Measurements from ENCODE around the gene UBE2F.
"Not testable (repeated sequence)": the region's sequence is repeated elsewhere in the genome, so short reads cannot be mapped to it uniquely, and the experiment has no call there.

UBE2F gene

GRCh38 chr2:238022594-238023157 lies 55.9 kb downstream of the UBE2F start:
- no peak for DNase-seq

- DNase-seq, result no peak
Observed at GRCh38 chr2:238023608-238024007, 56.8 kb downstream of the UBE2F start.

DNA sequence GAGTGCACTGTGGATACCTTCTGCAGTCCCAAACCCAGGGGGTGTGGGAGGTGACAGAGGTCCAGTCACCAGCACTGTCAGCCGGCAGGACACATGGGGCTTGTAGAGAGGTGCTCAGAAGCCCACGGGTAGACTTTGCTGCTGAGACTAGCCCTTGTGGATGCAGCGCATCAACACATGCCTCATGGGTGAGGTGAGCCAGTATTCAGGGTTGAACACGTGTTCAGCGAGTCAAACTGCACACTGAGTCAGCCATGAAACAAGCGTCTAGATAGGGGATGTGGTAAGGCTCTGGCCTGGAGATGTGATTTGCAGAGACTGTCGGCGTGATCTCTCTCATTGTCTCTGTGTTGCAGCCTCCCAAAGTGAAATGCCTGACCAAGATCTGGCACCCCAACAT lies 58.2 kb downstream of the UBE2F start:
- DNase-seq, result no peak

DNA sequence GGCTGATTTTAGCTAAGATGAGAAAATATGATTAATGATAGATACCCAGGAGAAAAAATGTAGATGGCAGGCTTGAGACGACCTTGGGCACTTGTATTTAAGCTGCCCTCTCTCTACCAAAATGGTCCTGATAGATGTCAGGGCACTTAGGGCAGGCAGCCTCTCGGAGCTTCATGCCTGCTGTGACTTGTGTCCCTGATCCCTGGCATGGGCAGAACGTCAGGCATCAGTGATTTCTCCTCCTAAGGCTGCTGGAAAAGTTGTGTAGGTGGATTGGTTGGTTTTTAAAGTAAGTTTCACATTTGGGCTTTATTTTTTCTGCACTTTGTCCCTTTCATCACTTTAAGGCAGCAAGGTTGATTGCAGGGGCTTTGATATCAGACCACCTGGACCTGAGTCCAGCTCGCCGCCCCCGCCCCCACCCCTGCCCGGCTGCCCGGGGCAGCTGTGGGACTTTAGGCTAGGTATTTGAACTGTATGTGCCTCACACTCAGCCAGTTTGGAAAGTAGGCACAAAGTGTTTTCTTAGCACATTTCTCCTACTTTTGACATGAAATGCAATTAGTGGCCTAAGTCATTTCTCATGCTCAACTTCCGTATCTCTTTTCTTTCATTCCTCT lies 59.0 kb downstream of the UBE2F start:
- DNase-seq, result no peak

- no peak for DNase-seq
Observed at GRCh38 chr2:238027058-238027457, 60.2 kb downstream of the UBE2F start.

DNA sequence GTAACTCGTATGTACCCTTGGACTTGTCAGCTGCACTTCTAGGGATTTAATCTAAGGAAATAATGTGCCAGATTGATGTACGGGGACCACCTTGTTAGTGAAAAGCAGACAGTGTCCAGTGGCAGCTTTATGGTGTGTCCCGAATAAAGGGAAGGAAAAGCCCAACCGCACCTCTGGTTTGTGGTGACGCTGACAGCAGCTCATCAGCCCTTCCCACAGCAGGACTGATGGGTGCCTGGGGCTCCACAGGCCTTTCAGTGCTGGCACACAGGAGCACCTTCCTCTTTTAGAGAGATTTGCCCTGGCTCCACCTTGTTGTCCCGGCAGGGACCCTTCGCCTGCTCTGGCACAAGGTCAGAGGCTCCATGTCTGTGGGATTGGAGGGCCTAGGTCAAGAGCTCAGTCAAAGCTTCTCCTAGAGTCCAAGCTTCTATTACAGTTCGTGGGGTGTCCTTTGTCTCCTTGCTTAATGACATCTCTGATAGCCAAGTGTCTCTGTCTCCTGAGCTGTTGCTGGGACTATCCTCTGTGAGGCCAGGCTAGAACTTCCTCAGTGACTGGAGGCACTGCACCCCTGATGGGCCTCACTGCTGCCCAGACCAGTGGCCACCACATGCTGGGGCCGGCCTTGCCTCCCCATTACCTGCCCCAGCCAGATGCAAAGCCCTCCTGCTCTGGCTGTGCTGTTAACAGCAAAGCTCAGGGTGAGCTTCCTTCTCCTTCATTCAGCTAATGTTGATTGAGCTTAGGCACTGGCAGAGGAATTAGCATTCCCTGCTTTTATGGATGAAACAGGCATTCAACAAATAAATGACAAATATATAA lies 61.0 kb downstream of the UBE2F start:
- DNase-seq, result no peak

GRCh38 chr2:238029853-238030252 lies 63.0 kb downstream of the UBE2F start:
- DNase-seq, result no peak

DNA sequence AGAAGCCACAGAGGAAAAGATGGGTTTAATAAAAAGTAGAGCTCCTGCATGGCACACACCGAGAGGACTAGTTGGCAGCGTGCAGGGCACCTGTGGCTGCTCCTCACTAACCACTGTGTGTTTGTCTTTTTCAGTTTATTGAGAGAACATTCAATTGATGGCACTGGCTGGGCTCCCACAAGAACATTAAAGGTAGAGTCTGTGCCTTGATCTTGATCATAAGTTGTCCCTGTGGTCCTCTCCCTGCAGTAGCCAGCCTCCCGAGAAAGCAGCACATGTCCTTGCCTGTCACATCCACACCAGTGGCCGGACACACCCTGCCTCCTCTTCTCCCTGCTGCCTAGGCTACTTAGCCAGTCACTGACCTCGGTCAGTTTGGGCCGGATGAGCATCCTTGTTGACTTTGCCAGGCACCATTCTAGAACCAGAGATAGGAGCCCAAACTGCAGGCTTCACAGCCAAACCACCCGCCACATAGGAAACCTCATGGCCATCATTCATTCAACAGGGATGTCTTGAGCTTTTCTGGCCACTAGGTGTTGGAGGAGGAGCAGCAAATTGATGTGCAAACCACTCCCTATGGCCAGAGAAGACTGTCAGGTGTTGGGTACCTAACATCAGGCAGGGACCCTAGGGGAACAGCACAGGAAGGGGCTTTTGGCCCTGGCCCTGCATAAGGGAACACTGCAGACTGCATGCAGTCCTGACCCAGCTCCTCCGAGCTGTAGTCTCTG lies 63.8 kb downstream of the UBE2F start:
- no peak for DNase-seq

DNA sequence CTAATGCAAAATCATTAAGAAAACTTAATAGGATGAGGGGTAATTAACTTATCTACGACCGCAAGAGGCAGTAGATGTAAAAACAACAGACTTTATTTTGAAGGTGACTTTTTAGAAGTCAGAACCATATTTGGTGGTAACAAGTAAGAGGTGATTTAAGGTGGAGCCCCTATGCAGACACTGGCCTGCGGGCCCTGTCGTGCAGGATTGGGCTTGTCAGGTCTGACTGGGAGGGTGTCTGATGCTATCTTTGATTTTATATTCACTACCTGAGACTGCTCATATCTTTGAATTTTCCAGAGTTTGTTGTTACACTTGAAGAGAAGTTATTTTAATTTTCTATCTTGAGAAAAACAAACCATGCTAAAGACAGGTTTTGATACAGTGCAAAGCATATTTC lies 64.9 kb downstream of the UBE2F start:
- DNase-seq, result no peak

GRCh38 chr2:238032755-238033337 lies 66.0 kb downstream of the UBE2F start:
- no peak for DNase-seq

DNA sequence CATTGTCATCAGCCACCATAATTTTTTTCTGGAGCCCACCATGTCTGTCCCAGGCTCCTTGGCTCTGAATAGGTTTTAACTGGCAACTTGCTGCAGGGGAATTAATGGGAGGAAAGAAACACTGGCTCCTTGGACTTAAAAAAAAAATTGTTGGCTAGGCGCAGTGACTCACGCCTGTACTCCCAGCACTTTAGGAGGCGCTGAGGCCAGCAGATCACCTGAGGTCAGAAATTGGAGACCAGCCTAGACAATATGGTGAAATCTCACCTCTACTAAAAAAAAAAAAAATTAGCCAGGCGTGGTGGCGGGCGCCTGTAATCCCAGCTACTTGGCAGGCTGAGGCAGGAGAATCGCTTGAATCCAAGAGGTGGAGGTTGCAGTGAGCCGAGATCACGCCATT lies 67.2 kb downstream of the UBE2F start:
- not testable (repeated sequence) for DNase-seq

DNA sequence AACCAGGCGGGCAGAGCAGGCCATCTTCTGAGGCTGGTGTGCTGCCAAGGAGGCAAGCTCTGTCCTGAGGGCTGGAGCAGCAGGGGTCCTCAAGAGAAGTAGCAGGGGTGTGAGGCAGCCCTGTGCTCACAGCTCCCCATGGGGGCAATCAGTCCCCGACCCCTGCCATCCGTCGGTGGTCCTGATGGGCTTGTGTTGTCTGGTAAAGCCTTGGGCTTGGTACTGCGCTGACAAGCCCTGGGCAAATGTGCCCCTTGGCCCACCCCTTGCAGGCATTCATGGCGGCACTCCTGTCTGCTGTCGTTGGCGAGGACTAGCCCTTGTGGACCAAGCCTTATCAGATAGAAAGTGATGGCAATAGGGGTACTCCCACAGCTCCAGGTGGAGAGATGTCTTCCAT lies 71.4 kb downstream of the UBE2F start:
- no peak for DNase-seq

DNA sequence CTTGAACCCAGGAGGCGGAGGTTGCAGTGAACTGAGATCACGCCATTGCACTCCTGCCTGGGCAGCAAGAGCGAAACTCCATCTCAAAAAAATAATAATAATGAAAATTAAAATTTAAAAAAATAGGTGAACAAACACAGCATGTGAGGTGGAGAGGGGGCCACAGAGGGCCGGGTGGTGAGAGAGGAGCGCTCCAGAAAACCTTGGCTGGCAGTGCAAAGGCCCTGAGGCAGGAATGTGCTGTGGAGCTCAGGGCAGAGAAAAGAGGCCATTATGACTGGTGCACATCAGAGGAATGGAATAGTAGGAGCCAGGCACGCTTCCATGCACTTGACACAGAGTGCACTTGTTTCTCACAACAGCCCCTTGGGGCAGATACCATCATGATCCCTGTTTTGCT lies 72.3 kb downstream of the UBE2F start:
- DNase-seq, result no peak

DNA sequence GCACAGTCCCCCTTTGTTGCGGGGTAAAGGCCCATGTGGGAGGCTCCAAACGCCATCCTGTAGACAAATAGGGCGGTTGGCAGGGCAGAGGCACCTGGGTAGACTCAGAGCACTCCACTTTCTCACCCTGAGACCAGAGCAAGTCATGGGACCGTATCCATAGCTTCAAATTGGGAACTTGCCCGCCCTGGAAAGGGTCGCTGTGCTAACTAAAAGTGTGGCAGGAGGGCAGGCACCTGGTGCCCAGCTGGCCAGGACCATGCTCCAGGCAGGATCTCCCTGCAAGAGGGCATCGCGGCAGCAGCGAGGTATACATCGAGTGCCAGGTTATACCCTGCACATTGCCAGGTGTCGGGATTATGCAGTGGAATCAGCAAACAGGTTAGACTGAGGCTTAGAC lies 73.2 kb downstream of the UBE2F start:
- DNase-seq, result no peak

- no peak for DNase-seq
Observed at GRCh38 chr2:238040918-238041317, 74.1 kb downstream of the UBE2F start.

GRCh38 chr2:238042090-238042489 lies 75.3 kb downstream of the UBE2F start:
- DNase-seq, result no peak

GRCh38 chr2:238042849-238043584 lies 76.2 kb downstream of the UBE2F start:
- no peak for DNase-seq

DNA sequence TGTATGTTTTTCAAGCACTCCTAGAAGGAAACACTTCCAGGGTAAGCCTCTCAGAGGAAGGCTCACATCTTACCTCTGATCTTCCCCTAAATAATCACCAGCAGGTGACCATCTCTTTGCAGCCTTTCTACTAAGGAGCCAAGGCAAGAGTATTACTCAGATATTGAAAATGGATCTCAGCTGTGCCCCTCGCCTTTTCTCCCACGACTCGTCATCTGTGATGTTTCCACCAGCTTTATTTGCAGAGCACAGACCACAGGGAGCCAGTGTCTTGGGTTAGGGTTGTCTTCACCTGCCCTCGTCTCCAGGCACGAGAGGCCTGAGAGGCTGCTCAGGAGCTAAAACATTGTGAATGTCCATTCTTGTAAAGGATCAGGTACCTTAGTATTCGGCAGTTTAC lies 77.0 kb downstream of the UBE2F start:
- DNase-seq, result no peak

DNA sequence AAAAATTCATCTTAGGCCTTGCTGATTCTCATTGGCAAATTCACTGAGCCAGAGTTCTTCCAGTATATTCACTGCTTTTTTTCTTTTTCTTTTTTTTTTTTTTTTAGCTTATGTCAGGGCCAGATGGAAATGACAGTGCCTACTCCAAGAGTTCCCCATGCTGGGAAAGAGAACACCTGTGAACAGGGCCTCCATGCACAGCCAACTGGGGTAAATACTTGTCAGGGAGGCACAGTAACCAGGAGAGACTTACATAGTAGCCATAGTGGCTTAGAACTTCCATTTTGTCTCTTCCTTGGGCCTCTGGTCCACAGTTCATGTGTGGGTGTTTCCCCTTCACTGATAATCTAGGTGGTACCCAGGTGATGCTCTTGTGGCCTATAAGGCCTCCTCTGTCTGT lies 78.8 kb downstream of the UBE2F start:
- DNase-seq, result no peak

DNA sequence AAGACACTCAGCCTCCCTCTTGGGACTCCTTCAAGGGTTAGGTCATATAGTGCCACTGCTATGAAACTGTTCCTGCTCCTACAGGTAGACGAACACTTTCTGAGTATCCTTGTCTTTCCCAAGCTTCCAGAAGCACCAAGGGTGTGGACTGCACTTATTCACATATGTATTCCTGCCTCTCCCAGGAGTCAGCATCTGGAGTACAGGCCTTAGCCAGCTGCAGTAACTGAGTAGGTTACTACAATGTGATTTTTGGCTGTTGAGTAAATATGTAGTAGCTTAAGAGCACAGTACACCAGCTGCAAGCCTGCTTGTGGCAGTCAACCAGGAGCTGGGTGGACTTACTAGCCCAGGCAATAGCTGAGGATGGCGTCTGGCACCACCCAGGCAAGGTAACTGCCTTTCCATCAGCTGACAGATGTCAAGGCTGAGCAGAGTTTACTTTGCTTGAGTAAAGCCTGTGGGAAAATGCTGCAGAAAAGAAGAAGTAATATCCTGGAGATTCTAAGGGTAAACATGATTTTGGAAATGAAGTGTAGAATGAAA lies 80.0 kb downstream of the UBE2F start:
- DNase-seq, result no peak

- no peak for DNase-seq
Observed at GRCh38 chr2:238053191-238053776, 86.5 kb downstream of the UBE2F start.

DNA sequence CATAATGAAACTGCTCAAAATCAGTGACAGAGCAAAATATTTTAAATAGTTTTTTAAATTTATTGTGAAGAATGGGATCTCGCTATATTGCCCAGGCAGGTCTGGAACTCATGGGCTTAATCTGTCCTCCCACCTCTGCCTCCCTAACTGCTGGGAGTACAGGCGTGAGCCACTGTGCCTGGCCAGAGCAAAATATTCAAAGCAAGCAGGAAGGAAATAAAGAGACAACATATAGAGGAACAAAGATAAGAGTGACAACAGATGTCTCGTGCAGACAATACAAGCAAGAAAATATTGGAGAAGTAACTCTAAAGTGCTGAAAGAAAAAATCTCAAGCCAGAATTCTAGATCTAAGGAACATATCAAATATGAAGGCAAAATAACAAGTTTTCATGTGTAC lies 89.0 kb downstream of the UBE2F start:
- DNase-seq, result no peak
